HepG2 (cell line): Measurements from ENCODE around the gene SCT.

ENCODE experiments used
- BCL3 ChIP-seq: sonication (generic); formaldehyde crosslinking; IDR thresholded peaks from 2 replicates; pipeline ENCODE4 v1.5.1; 2020; ENCODE audit warnings: mild to moderate bottlenecking, missing genetic modification reagents, moderate library complexity
- BRD4 ChIP-seq: sonication (generic); formaldehyde crosslinking; IDR thresholded peaks from 2 replicates; pipeline ENCODE4 v1.4.0; 2020; ENCODE audit warnings: missing genetic modification reagents
- EZH2 ChIP-seq: conservative IDR thresholded peaks from 2 replicates; pipeline ENCODE4 v1.6.1; 2012; ENCODE audit warnings: mild to moderate bottlenecking, low read depth, low read length, moderate library complexity
- FOXP1 ChIP-seq, 2 experiments: fragments of 450-650 bp in 1 of 2; IDR thresholded peaks; 2 replicates each; pipeline ENCODE4 v1.6.1; 2017 to 2018; ENCODE audit warnings: antibody characterized with exemption in 1 of 2
- KAT7 ChIP-seq: IDR thresholded peaks from 2 replicates; pipeline ENCODE4 v1.6.1; 2018; ENCODE audit warnings: borderline replicate concordance, missing compliant biosample characterization
- MAZ ChIP-seq, 2 experiments: sonication (generic) in 1 of 2; formaldehyde crosslinking in 1 of 2; IDR thresholded peaks; 2 replicates each; pipeline versions ENCODE4 v1.5.0 to v1.6.1; 2012 to 2020; ENCODE audit warnings: low read depth in 2 of 2, mild to moderate bottlenecking in 2 of 2, borderline replicate concordance in 1 of 2, improper control_type of control experiment in 1 of 2, low read length in 1 of 2, missing genetic modification reagents in 1 of 2, moderate library complexity in 1 of 2
- MEIS2 ChIP-seq: sonication (generic); formaldehyde crosslinking; IDR thresholded peaks from 2 replicates; pipeline ENCODE4 v1.9.0; 2021; ENCODE audit warnings: mild to moderate bottlenecking, missing genetic modification reagents
- NR0B2 ChIP-seq: sonication (generic); formaldehyde crosslinking; IDR thresholded peaks from 2 replicates; pipeline ENCODE4 v1.4.0; 2020; ENCODE audit warnings: mild to moderate bottlenecking, missing genetic modification reagents
- ZBTB1 ChIP-seq: sonication (generic); formaldehyde crosslinking; IDR thresholded peaks from 2 replicates; pipeline ENCODE4 v1.4.0; 2020; ENCODE audit warnings: missing genetic modification reagents, borderline replicate concordance
- ZMYM2 ChIP-seq: sonication (generic); formaldehyde crosslinking; IDR thresholded peaks from 2 replicates; pipeline ENCODE4 v1.8.0; 2022; ENCODE audit warnings: mild to moderate bottlenecking, missing genetic modification reagents
- ZNF24 ChIP-seq: fragments of 450-650 bp; IDR thresholded peaks from 2 replicates; pipeline ENCODE4 v1.6.1; 2017; ENCODE audit warnings: antibody characterized with exemption, mild to moderate bottlenecking
- ZNF788 ChIP-seq: sonication (generic); formaldehyde crosslinking; IDR thresholded peaks from 2 replicates; pipeline ENCODE4 v1.5.0; 2020; ENCODE audit warnings: mild to moderate bottlenecking, missing genetic modification reagents, borderline replicate concordance
- TF ChIP-seq, protein P1 (sequence below): sonication (generic); formaldehyde crosslinking; IDR thresholded peaks from 2 replicates; pipeline ENCODE4 v1.5.0; 2020; ENCODE audit warnings: mild to moderate bottlenecking, missing genetic modification reagents, moderate library complexity

DNA sequence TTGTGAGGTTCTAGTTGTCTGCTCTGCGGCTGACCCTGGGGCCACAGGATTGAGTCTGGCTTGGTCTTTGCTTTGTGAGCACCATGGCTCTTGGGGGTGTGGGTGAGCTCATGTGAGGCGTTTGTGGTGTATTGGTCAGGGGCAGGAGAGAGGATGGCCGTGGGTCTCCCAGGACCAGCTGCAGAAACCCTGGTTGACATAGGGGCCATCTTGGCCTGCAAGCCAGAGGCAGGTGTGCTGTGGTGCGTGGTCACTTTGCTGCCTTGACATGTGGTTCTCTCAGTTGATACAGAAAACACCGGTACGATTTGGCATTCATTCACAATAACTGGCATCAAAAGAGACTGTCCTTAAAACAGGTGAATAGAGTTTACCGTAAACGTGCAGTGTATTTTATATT, 39.4 kb downstream of the SCT start:
- TF ChIP-seq KAT7 (CRISPR knock-in tag) (no peak), NR0B2 (CRISPR knock-in tag) (no peak), ZBTB1 (no peak), BCL3 (CRISPR knock-in tag) (no peak), MAZ (IDR thresholded peaks at IDR 0.05; ENCODE audit: borderline replicate concordance, low read depth, low read length) (no peak), MAZ (CRISPR knock-in tag; IDR thresholded peaks at IDR 0.05; ENCODE audit: low read depth) (no peak), MEIS2 (no peak), FOXP1 (IDR thresholded peaks at IDR 0.05) (no peak), FOXP1 (CRISPR knock-in tag; IDR thresholded peaks at IDR 0.05) (no peak), ZNF24 (no peak), ZMYM2 (CRISPR knock-in tag) (no peak), BRD4 (CRISPR knock-in tag) (no peak), ZNF788 (CRISPR knock-in tag) (no peak), EZH2 (no peak)
- TF ChIP-seq, protein P1, sequence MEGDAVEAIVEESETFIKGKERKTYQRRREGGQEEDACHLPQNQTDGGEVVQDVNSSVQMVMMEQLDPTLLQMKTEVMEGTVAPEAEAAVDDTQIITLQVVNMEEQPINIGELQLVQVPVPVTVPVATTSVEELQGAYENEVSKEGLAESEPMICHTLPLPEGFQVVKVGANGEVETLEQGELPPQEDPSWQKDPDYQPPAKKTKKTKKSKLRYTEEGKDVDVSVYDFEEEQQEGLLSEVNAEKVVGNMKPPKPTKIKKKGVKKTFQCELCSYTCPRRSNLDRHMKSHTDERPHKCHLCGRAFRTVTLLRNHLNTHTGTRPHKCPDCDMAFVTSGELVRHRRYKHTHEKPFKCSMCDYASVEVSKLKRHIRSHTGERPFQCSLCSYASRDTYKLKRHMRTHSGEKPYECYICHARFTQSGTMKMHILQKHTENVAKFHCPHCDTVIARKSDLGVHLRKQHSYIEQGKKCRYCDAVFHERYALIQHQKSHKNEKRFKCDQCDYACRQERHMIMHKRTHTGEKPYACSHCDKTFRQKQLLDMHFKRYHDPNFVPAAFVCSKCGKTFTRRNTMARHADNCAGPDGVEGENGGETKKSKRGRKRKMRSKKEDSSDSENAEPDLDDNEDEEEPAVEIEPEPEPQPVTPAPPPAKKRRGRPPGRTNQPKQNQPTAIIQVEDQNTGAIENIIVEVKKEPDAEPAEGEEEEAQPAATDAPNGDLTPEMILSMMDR (CRISPR knock-in tag), result no peak
